Measurements from ENCODE around the gene ATP8B2.

ATP8B2 gene

GRCh38 chr1:154398678-154399077, 73.4 kb downstream of the ATP8B2 start:
- DNase-seq (ENCODE audit: low read depth), result no peak

- no peak for DNase-seq (ENCODE audit: low read depth)
These were observed 75.1 kb downstream of the ATP8B2 start for GRCh38 chr1:154400381-154400801.

Data from activated T-cell treated with anti-CD3 and anti-CD28 coated beads for 24 hours (primary cell).